Gastrocnemius medialis (tissue), 4 donors: ENCODE results near the gene ANKMY1.

Experiments used
- POLR2A ChIP-seq, 2 donors: fragments of 450-650 bp; IDR thresholded peaks; one replicate each; pipeline ENCODE4 v1.6.1; 2017; ENCODE audit warnings: antibody characterized with exemption in 2 of 2, mild to moderate bottlenecking in 2 of 2, moderate library complexity in 2 of 2
- TF ChIP-seq, protein P1 (sequence below), 5 experiments: fragments of 450-650 bp in 3 of 5; fragments of 200-600 bp in 2 of 5; sonication (generic) in 2 of 5; IDR thresholded peaks in 4 of 5; conservative IDR thresholded peaks in 1 of 5; 1 replicate in 4 of 5; 2 replicates in 1 of 5; pipeline ENCODE4 v1.5.1; 2016 to 2019; ENCODE audit warnings: antibody characterized with exemption in 5 of 5, mild to moderate bottlenecking in 3 of 5, moderate library complexity in 3 of 5

GRCh38 chr2:240567137-240567871, 9.5 kb upstream of the ANKMY1 start:
- TF ChIP-seq, protein P1, sequence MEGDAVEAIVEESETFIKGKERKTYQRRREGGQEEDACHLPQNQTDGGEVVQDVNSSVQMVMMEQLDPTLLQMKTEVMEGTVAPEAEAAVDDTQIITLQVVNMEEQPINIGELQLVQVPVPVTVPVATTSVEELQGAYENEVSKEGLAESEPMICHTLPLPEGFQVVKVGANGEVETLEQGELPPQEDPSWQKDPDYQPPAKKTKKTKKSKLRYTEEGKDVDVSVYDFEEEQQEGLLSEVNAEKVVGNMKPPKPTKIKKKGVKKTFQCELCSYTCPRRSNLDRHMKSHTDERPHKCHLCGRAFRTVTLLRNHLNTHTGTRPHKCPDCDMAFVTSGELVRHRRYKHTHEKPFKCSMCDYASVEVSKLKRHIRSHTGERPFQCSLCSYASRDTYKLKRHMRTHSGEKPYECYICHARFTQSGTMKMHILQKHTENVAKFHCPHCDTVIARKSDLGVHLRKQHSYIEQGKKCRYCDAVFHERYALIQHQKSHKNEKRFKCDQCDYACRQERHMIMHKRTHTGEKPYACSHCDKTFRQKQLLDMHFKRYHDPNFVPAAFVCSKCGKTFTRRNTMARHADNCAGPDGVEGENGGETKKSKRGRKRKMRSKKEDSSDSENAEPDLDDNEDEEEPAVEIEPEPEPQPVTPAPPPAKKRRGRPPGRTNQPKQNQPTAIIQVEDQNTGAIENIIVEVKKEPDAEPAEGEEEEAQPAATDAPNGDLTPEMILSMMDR (IDR thresholded peaks at IDR 0.05 in 4 of 5, conservative IDR thresholded peaks at IDR 0.05 in 1 of 5) = no peak
- TF ChIP-seq POLR2A (IDR thresholded peaks at IDR 0.05) = no peak
